WTC11 (cell line): ENCODE results near the gene ZNF579.

Experiments used
- ATF3 ChIP-seq: sonication (generic); formaldehyde crosslinking; conservative IDR thresholded peaks from 2 replicates; pipeline ENCODE4 v1.8.1; 2022; ENCODE audit warnings: mild to moderate bottlenecking, missing genetic modification reagents
- CBFB ChIP-seq: sonication (generic); formaldehyde crosslinking; IDR thresholded peaks from 2 replicates; pipeline ENCODE4 v1.8.1; 2022; ENCODE audit warnings: mild to moderate bottlenecking, low read depth, missing genetic modification reagents
- CTCF ChIP-seq: fragments of 200-600 bp; IDR thresholded peaks from 2 replicates; pipeline ENCODE4 v1.8.0; 2022; ENCODE audit warnings: antibody characterized with exemption
- E2F1 ChIP-seq: sonication (generic); formaldehyde crosslinking; IDR thresholded peaks from 2 replicates; pipeline ENCODE4 v1.8.0; 2022; ENCODE audit warnings: mild to moderate bottlenecking, missing genetic modification reagents
- ELF4 ChIP-seq: sonication (generic); formaldehyde crosslinking; IDR thresholded peaks from 2 replicates; pipeline ENCODE4 v1.8.1; 2022; ENCODE audit warnings: low read depth, mild to moderate bottlenecking, moderate library complexity, missing genetic modification reagents
- ESRRA ChIP-seq: sonication (generic); formaldehyde crosslinking; IDR thresholded peaks from 2 replicates; pipeline ENCODE4 v1.8.1; 2022; ENCODE audit warnings: mild to moderate bottlenecking, missing genetic modification reagents, borderline replicate concordance
- ETV6 ChIP-seq: sonication (generic); formaldehyde crosslinking; IDR thresholded peaks from 2 replicates; pipeline ENCODE4 v1.8.1; 2022; ENCODE audit warnings: mild to moderate bottlenecking, missing genetic modification reagents
- HMGA2 ChIP-seq: fragments of 250-450 bp; sonication (Bioruptor Pico); IDR thresholded peaks from 2 replicates; pipeline ENCODE4 v1.4.0; 2021; ENCODE audit warnings: mild to moderate bottlenecking, moderate library complexity
- IRF1 ChIP-seq: sonication (generic); formaldehyde crosslinking; IDR thresholded peaks from 2 replicates; pipeline ENCODE4 v1.8.0; 2023; ENCODE audit warnings: missing genetic modification reagents
- MLX ChIP-seq: sonication (generic); formaldehyde crosslinking; IDR thresholded peaks from 2 replicates; pipeline ENCODE4 v1.8.1; 2023; ENCODE audit warnings: mild to moderate bottlenecking, missing genetic modification reagents, moderate library complexity
- NFYB ChIP-seq: sonication (generic); formaldehyde crosslinking; conservative IDR thresholded peaks from 2 replicates; pipeline ENCODE4 v1.8.0; 2022; ENCODE audit warnings: low read depth, missing genetic modification reagents
- OVOL2 ChIP-seq: fragments of 250-450 bp; sonication (Bioruptor Pico); IDR thresholded peaks from 2 replicates; pipeline ENCODE4 v1.9.0; 2021; ENCODE audit warnings: mild to moderate bottlenecking, borderline replicate concordance
- ZNF281 ChIP-seq: sonication (generic); formaldehyde crosslinking; IDR thresholded peaks from 2 replicates; pipeline ENCODE4 v1.8.0; 2023; ENCODE audit warnings: mild to moderate bottlenecking, missing genetic modification reagents
- ZNF317 ChIP-seq: sonication (generic); formaldehyde crosslinking; IDR thresholded peaks from 2 replicates; pipeline ENCODE4 v1.8.1; 2023; ENCODE audit warnings: low read depth, mild to moderate bottlenecking, moderate library complexity, missing genetic modification reagents, borderline replicate concordance

GRCh38 chr19:55529636-55530234 is 50.9 kb downstream of the ZNF579 start:
- no peak for TF ChIP-seq CTCF
- TF ChIP-seq ELF4 (CRISPR knock-in tag), result no peak
- no peak for TF ChIP-seq CBFB (CRISPR knock-in tag)
- no peak for TF ChIP-seq ZNF317 (CRISPR knock-in tag)
- no peak for TF ChIP-seq ATF3 (CRISPR knock-in tag)
- TF ChIP-seq ETV6, result no peak
- TF ChIP-seq IRF1 (CRISPR knock-in tag), result no peak
- no peak for TF ChIP-seq ESRRA
- TF ChIP-seq ZNF281 (CRISPR knock-in tag), result no peak
- TF ChIP-seq OVOL2, result no peak
- no peak for TF ChIP-seq NFYB (CRISPR knock-in tag)
- TF ChIP-seq E2F1 (CRISPR knock-in tag), result no peak
- TF ChIP-seq HMGA2 (CRISPR knock-in tag), result no peak
- no peak for TF ChIP-seq MLX
